ENCODE measurements around the gene LSP1. TPM values are rescaled to one million over a fixed set of nuclear protein-coding genes. Genes with fewer than 3 reads are reported as not detected.

The LSP1 gene
- total RNA-seq, 2 donors from 2014 or later: 328 to 423 TPM

GRCh38 chr11:1830004-1830321, 22.9 kb upstream of the LSP1 start:
- ATAC-seq (replicated peaks): no peak
- H3K27me3 Mint-ChIP-seq: peaks cover 11% of the 10 kb centered on the region
- H3K4me1 Mint-ChIP-seq: no peaks in the 10 kb centered on the region
- H3K36me3 Mint-ChIP-seq (ENCODE audit: low read depth): no peaks in the 10 kb centered on the region
- H3K4me3 Mint-ChIP-seq: no peak overlapping the region
- no peaks in the 10 kb centered on the region for H3K9me3 Mint-ChIP-seq
- H3K27ac Mint-ChIP-seq: no peak overlapping the region

- Mint-ChIP-seq H3K36me3 (ENCODE audit: low read depth) (no peaks in the 10 kb centered on the region), H3K9me3 (no peaks in the 10 kb centered on the region), H3K4me3 (no peak overlapping the region)
Measured at GRCh38 chr11:1830322-1831223, 22.3 kb upstream of the LSP1 start.

GRCh38 chr11:1831338-1832210, 21.3 kb upstream of the LSP1 start:
- Mint-ChIP-seq H3K9me3 (no peaks in the 10 kb centered on the region), H3K27me3 (peaks cover 11% of the 10 kb centered on the region), H3K4me3 (no peak overlapping the region), H3K36me3 (ENCODE audit: low read depth) (no peaks in the 10 kb centered on the region), H3K4me1 (no peaks in the 10 kb centered on the region), H3K27ac (no peak overlapping the region)
- ATAC-seq (replicated peaks): no peak

More at GRCh38 chr11:1830322-1831223, 22.3 kb upstream of the LSP1 start:
- no peak for ATAC-seq (replicated peaks)
- no peak overlapping the region for H3K27ac Mint-ChIP-seq
- H3K27me3 Mint-ChIP-seq: peaks cover 11% of the 10 kb centered on the region
- H3K4me1 Mint-ChIP-seq: no peaks in the 10 kb centered on the region

- H3K4me3 Mint-ChIP-seq: no peak overlapping the region
- H3K4me1 Mint-ChIP-seq: no peaks in the 10 kb centered on the region
- H3K27me3 Mint-ChIP-seq: peaks cover 11% of the 10 kb centered on the region
- H3K36me3 Mint-ChIP-seq (ENCODE audit: low read depth): no peaks in the 10 kb centered on the region
- peak; percentile 72 for ATAC-seq (replicated peaks)
- H3K27ac Mint-ChIP-seq: no peak overlapping the region
- H3K9me3 Mint-ChIP-seq: no peaks in the 10 kb centered on the region
Measured at GRCh38 chr11:1832211-1832919, 20.5 kb upstream of the LSP1 start.

GRCh38 chr11:1832920-1833295, 20.0 kb upstream of the LSP1 start:
- Mint-ChIP-seq H3K36me3 (ENCODE audit: low read depth) (no peaks in the 10 kb centered on the region), H3K4me3 (no peak overlapping the region), H3K9me3 (no peaks in the 10 kb centered on the region), H3K27me3 (peaks cover 8% of the 10 kb centered on the region), H3K27ac (no peak overlapping the region), H3K4me1 (no peaks in the 10 kb centered on the region)
- no peak for ATAC-seq (replicated peaks)

GRCh38 chr11:1834062-1834610, 18.7 kb upstream of the LSP1 start:
- no peaks in the 10 kb centered on the region for H3K9me3 Mint-ChIP-seq
- H3K27ac Mint-ChIP-seq: no peak overlapping the region
- no peak overlapping the region for H3K4me3 Mint-ChIP-seq
- no peaks in the 10 kb centered on the region for H3K4me1 Mint-ChIP-seq
- H3K27me3 Mint-ChIP-seq: peaks cover 3% of the 10 kb centered on the region
- ATAC-seq (replicated peaks): no peak
- no peaks in the 10 kb centered on the region for H3K36me3 Mint-ChIP-seq (ENCODE audit: low read depth)

- H3K27ac Mint-ChIP-seq: no peak within 1 kb of the TSS
- no peaks in the 10 kb centered on the region for H3K4me1 Mint-ChIP-seq
- no peaks in the 10 kb centered on the region for H3K9me3 Mint-ChIP-seq
- no peak for ATAC-seq (replicated peaks)
- H3K36me3 Mint-ChIP-seq (ENCODE audit: low read depth): no peaks in the 10 kb centered on the region
- H3K4me3 Mint-ChIP-seq: no peak within 1 kb of the TSS
- peaks cover 3% of the 10 kb centered on the region for H3K27me3 Mint-ChIP-seq
Measured at GRCh38 chr11:1834779-1835670, 17.9 kb upstream of the LSP1 start, which contains the start of gene SYT8. Gene SYT8 (plus strand): TSS chr11:1834990. CDS start chr11:1835106, 116 bp downstream.

- Mint-ChIP-seq H3K36me3 (ENCODE audit: low read depth) (no peaks in the 10 kb centered on the region), H3K9me3 (no peaks in the 10 kb centered on the region), H3K4me3 (no peak overlapping the region), H3K27ac (no peak overlapping the region), H3K27me3 (peaks cover 3% of the 10 kb centered on the region), H3K4me1 (no peaks in the 10 kb centered on the region)
- no peak for ATAC-seq (replicated peaks)
Measured at GRCh38 chr11:1835671-1836010, 17.2 kb upstream of the LSP1 start.

- no peak overlapping the region for H3K27ac Mint-ChIP-seq
- no peaks in the 10 kb centered on the region for H3K4me1 Mint-ChIP-seq
- H3K27me3 Mint-ChIP-seq: peaks cover 3% of the 10 kb centered on the region
- no peak for ATAC-seq (replicated peaks)
- H3K9me3 Mint-ChIP-seq: no peaks in the 10 kb centered on the region
- H3K36me3 Mint-ChIP-seq (ENCODE audit: low read depth): no peaks in the 10 kb centered on the region
- no peak overlapping the region for H3K4me3 Mint-ChIP-seq
Measured at GRCh38 chr11:1836011-1836945, 16.6 kb upstream of the LSP1 start.

- Mint-ChIP-seq H3K27ac (no peak overlapping the region), H3K36me3 (ENCODE audit: low read depth) (no peaks in the 10 kb centered on the region), H3K4me3 (no peak overlapping the region), H3K27me3 (peaks cover 3% of the 10 kb centered on the region), H3K9me3 (no peaks in the 10 kb centered on the region), H3K4me1 (no peaks in the 10 kb centered on the region)
- ATAC-seq (replicated peaks): peak; percentile 78
Measured at GRCh38 chr11:1837171-1838076, 15.5 kb upstream of the LSP1 start.

GRCh38 chr11:1838077-1838425, 14.8 kb upstream of the LSP1 start:
- ATAC-seq (replicated peaks): peak; percentile 38
- H3K36me3 Mint-ChIP-seq (ENCODE audit: low read depth): no peaks in the 10 kb centered on the region
- peaks cover 3% of the 10 kb centered on the region for H3K27me3 Mint-ChIP-seq
- no peaks in the 10 kb centered on the region for H3K4me1 Mint-ChIP-seq
- H3K27ac Mint-ChIP-seq: no peak overlapping the region
- H3K4me3 Mint-ChIP-seq: no peak overlapping the region
- H3K9me3 Mint-ChIP-seq: no peaks in the 10 kb centered on the region

Data from activated T-helper 17 cell treated with anti-CD3 and anti-CD28 coated beads, Interleukin-2, amount 50 U/mL, for 72 hours (primary cell).